ENCODE results near the gene CTU2. TPM values are rescaled to one million over a fixed set of nuclear protein-coding genes. Genes with fewer than 3 reads are reported as not detected.

The CTU2 gene
- total and polyA plus RNA-seq, 9 of the 15 experiments (the other 6 are each of a cell fraction or from before 2014, with no cell fraction given): 1.3 to 105 (median 23.2) TPM

GRCh38 chr16:88715312-88716190, 9.2 kb downstream of the CTU2 start (continued):
- TF ChIP-seq ZBTB33 (CRISPR knock-in tag; IDR thresholded peaks at IDR 0.05): peak; percentile 85
- peak; percentile 23 for TF ChIP-seq FIP1L1 (IDR thresholded peaks at IDR 0.05; ENCODE audit: low read depth, low read length, poor library complexity, severe bottlenecking)
- 0 out of 2 replicates have a peak, but pooled peaks have one; percentile 39 for TF ChIP-seq THRAP3 (IDR thresholded peaks at IDR 0.05; ENCODE audit: borderline replicate concordance)
- TF ChIP-seq CREB3L1 (IDR thresholded peaks at IDR 0.05; ENCODE audit: borderline replicate concordance, low read depth): no peak
- TF ChIP-seq CTBP1 (IDR thresholded peaks at IDR 0.05; ENCODE audit: borderline replicate concordance): no peak
- no peak for TF ChIP-seq ZFX (CRISPR knock-in tag; IDR thresholded peaks at IDR 0.05)
- TF ChIP-seq POLR2G (IDR thresholded peaks at IDR 0.05; ENCODE audit: low read depth, low read length): peak; percentile 49; the same call in 1 of the 2 replicates
- TF ChIP-seq, protein P1, sequence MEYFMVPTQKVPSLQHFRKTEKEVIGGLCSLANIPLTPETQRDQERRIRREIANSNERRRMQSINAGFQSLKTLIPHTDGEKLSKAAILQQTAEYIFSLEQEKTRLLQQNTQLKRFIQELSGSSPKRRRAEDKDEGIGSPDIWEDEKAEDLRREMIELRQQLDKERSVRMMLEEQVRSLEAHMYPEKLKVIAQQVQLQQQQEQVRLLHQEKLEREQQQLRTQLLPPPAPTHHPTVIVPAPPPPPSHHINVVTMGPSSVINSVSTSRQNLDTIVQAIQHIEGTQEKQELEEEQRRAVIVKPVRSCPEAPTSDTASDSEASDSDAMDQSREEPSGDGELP (CRISPR knock-in tag; IDR thresholded peaks at IDR 0.05; ENCODE audit: borderline replicate concordance): peak; percentile 26; the same call in 1 of the 2 replicates
- TF ChIP-seq ZNF668 (CRISPR knock-in tag; IDR thresholded peaks at IDR 0.05): no peak
- TF ChIP-seq, protein P2, sequence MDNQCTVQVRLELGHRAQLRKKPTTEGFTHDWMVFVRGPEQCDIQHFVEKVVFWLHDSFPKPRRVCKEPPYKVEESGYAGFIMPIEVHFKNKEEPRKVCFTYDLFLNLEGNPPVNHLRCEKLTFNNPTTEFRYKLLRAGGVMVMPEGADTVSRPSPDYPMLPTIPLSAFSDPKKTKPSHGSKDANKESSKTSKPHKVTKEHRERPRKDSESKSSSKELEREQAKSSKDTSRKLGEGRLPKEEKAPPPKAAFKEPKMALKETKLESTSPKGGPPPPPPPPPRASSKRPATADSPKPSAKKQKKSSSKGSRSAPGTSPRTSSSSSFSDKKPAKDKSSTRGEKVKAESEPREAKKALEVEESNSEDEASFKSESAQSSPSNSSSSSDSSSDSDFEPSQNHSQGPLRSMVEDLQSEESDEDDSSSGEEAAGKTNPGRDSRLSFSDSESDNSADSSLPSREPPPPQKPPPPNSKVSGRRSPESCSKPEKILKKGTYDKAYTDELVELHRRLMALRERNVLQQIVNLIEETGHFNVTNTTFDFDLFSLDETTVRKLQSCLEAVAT (IDR thresholded peaks at IDR 0.05): peak in 1 of 2 experiments; percentile 86; a peak in 2 of 4 replicates
- no peak for TF ChIP-seq THAP12 (CRISPR knock-in tag; IDR thresholded peaks at IDR 0.05)
- TF ChIP-seq POLR2B (IDR thresholded peaks at IDR 0.05; ENCODE audit: low read depth, partially characterized antibody): no peak
- TF ChIP-seq NCOA1 (IDR thresholded peaks at IDR 0.05; ENCODE audit: low read depth): no peak
- no peak for TF ChIP-seq ZNF655 (CRISPR knock-in tag; IDR thresholded peaks at IDR 0.05)
